ENCODE measurements around the gene CDH23.

CDH23 gene

DNA sequence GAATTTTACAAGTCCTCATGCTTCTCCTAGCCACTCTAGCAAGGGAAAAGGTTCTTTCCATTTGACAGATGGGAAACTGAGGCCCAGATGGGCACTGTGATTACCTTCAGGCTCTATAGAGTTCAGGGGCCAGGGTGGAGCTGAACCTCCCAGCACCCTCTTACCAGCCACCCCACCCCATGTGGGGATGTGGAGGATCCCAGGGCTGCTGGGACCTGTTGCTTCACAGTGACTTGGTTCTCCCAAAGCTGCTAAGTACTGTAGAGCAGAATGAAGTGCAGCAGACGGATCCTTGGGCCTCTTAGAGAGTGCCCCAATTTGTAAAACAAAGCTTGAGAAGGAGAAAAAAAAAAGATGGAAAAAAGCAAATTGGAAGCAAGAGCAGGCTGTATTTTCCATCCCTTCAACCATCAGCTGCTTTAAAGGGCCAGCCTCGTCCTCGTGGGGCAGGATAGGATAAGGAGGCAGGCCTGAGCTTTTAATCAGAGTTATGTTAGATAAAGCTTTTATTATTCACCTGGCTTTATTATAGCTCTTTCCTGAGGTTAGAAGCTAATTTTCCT is 147.0 kb downstream of the CDH23 start:
- TF ChIP-seq TAF1 (IDR thresholded peaks at IDR 0.05; ENCODE audit: borderline replicate concordance, insufficient read depth, low read length) = no peak
- no peak for TF ChIP-seq SIN3A (IDR thresholded peaks at IDR 0.05; ENCODE audit: borderline replicate concordance, insufficient read depth, low read length)
- TF ChIP-seq, protein P1, sequence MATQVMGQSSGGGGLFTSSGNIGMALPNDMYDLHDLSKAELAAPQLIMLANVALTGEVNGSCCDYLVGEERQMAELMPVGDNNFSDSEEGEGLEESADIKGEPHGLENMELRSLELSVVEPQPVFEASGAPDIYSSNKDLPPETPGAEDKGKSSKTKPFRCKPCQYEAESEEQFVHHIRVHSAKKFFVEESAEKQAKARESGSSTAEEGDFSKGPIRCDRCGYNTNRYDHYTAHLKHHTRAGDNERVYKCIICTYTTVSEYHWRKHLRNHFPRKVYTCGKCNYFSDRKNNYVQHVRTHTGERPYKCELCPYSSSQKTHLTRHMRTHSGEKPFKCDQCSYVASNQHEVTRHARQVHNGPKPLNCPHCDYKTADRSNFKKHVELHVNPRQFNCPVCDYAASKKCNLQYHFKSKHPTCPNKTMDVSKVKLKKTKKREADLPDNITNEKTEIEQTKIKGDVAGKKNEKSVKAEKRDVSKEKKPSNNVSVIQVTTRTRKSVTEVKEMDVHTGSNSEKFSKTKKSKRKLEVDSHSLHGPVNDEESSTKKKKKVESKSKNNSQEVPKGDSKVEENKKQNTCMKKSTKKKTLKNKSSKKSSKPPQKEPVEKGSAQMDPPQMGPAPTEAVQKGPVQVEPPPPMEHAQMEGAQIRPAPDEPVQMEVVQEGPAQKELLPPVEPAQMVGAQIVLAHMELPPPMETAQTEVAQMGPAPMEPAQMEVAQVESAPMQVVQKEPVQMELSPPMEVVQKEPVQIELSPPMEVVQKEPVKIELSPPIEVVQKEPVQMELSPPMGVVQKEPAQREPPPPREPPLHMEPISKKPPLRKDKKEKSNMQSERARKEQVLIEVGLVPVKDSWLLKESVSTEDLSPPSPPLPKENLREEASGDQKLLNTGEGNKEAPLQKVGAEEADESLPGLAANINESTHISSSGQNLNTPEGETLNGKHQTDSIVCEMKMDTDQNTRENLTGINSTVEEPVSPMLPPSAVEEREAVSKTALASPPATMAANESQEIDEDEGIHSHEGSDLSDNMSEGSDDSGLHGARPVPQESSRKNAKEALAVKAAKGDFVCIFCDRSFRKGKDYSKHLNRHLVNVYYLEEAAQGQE (IDR thresholded peaks at IDR 0.05; ENCODE audit: insufficient read depth in 1 of 2, low read depth in 2 of 2, low read length in 2 of 2) = no peak
- TF ChIP-seq FOXP2 (optimal IDR thresholded peaks at IDR 0.05; ENCODE audit: borderline replicate concordance, extremely low read depth, extremely low read length, insufficient read depth) = no peak
- TF ChIP-seq POLR2AphosphoS5 (IDR thresholded peaks at IDR 0.05; ENCODE audit: low read depth, low read length) = no peak

DNA sequence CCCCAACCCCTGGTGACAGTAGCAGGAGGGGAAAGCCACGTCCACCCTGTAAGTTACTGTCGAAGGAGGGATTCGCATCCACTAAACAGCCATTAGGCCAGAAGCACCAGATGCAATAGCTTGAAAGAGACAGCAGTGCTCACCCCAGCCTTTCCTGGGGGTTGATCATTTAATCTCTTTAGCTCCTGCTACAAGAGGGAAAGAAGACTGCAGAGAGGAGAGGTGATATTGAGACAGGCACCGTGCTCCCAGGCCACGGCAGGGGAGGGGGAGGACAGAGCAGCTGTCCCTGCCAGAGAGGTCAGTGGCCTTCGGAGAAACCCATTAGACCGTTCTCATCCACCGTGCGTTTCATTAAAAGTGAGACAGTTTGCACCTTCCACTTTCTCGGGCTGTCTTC is 148.3 kb downstream of the CDH23 start:
- TF ChIP-seq TAF1 (IDR thresholded peaks at IDR 0.05; ENCODE audit: borderline replicate concordance, insufficient read depth, low read length) (no peak), POLR2AphosphoS5 (IDR thresholded peaks at IDR 0.05; ENCODE audit: low read depth, low read length) (no peak), FOXP2 (optimal IDR thresholded peaks at IDR 0.05; ENCODE audit: borderline replicate concordance, extremely low read depth, extremely low read length, insufficient read depth) (no peak), SIN3A (IDR thresholded peaks at IDR 0.05; ENCODE audit: borderline replicate concordance, insufficient read depth, low read length) (no peak)
- TF ChIP-seq, protein P1 (IDR thresholded peaks at IDR 0.05; ENCODE audit: insufficient read depth in 1 of 2, low read depth in 2 of 2, low read length in 2 of 2) = no peak

- TF ChIP-seq SIN3A (IDR thresholded peaks at IDR 0.05; ENCODE audit: borderline replicate concordance, insufficient read depth, low read length) = no peak
- TF ChIP-seq, protein P1 (IDR thresholded peaks at IDR 0.05; ENCODE audit: insufficient read depth in 1 of 2, low read depth in 2 of 2, low read length in 2 of 2) = no peak
- no peak for TF ChIP-seq FOXP2 (optimal IDR thresholded peaks at IDR 0.05; ENCODE audit: borderline replicate concordance, extremely low read depth, extremely low read length, insufficient read depth)
- no peak for TF ChIP-seq TAF1 (IDR thresholded peaks at IDR 0.05; ENCODE audit: borderline replicate concordance, insufficient read depth, low read length)
- no peak for TF ChIP-seq POLR2AphosphoS5 (IDR thresholded peaks at IDR 0.05; ENCODE audit: low read depth, low read length)
These were observed 149.5 kb downstream of the CDH23 start for GRCh38 chr10:71546220-71546619.

DNA sequence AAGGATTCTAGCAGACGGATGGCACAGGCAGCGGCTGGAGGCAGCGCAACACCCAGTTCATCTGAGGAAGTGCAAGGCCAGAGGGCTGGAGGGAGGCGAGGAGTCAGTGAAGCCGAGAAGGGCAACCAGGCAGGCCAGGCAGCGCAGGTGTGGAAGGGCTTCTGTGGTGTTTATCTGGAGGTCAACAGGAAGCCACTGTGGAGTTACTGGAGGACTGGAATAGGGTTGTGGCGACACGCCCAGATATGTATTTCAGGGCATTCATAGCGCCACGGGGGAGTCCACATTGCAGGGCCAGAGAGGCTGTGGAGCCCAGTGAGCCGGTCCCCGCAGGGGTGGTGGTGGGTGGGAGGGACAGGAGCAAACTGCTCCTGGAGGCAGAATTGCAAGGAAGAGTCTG is 150.6 kb downstream of the CDH23 start:
- no peak for TF ChIP-seq SIN3A (IDR thresholded peaks at IDR 0.05; ENCODE audit: borderline replicate concordance, insufficient read depth, low read length)
- no peak for TF ChIP-seq POLR2AphosphoS5 (IDR thresholded peaks at IDR 0.05; ENCODE audit: low read depth, low read length)
- no peak for TF ChIP-seq TAF1 (IDR thresholded peaks at IDR 0.05; ENCODE audit: borderline replicate concordance, insufficient read depth, low read length)

GRCh38 chr10:71547876-71548846 is 151.4 kb downstream of the CDH23 start:
- TF ChIP-seq SIN3A (IDR thresholded peaks at IDR 0.05; ENCODE audit: borderline replicate concordance, insufficient read depth, low read length) = no peak
- TF ChIP-seq POLR2AphosphoS5 (IDR thresholded peaks at IDR 0.05; ENCODE audit: low read depth, low read length) = no peak
- TF ChIP-seq, protein P1 (IDR thresholded peaks at IDR 0.05; ENCODE audit: insufficient read depth in 1 of 2, low read depth in 2 of 2, low read length in 2 of 2) = no peak
- no peak for TF ChIP-seq TAF1 (IDR thresholded peaks at IDR 0.05; ENCODE audit: borderline replicate concordance, insufficient read depth, low read length)
- no peak for TF ChIP-seq FOXP2 (optimal IDR thresholded peaks at IDR 0.05; ENCODE audit: borderline replicate concordance, extremely low read depth, extremely low read length, insufficient read depth)
